ENCODE data around the gene PPP1R1B.

Gene PPP1R1B

DNA sequence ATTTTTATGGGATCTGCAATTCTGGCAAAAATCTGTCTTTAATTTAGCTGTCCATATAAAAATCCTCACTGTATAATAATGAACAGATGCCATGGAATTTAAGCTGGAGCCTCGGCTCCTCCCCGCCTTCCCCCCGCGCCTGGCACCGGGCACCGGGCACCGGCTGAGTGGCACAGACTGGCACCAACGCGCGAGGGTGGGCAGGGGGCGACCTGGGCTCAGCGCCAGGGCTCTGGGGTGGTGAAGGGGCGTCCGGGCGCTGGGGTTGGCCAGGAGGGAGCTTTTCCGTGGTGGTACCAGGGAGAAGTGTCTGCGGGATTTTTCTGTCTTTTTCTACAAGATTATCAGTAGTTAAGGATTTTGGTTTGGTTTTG, 28.1 kb upstream of the PPP1R1B start:
- Histone ChIP-seq H2AFZ (ENCODE audit: low read length) (no peak overlapping the region), H3F3A (ENCODE audit: low read depth) (no peaks in the 10 kb centered on the region), H3K4me1 (ENCODE audit: insufficient read depth, low read length, poor library complexity, severe bottlenecking) (no peaks in the 10 kb centered on the region), H3K9me3 (ENCODE audit: insufficient read depth, low read depth, low read length) (no peaks in the 10 kb centered on the region), H3K36me3 (ENCODE audit: insufficient read depth, low read length) (no peaks in the 10 kb centered on the region), H3K27me3 (ENCODE audit: insufficient read depth, low read length, poor library complexity, severe bottlenecking) (peaks cover 30% of the 10 kb centered on the region), H3K9me2 (replicated peaks; ENCODE audit: low read depth, low read length) (no peaks in the 10 kb centered on the region), H3K4me3 (ENCODE audit: low read length, poor library complexity, severe bottlenecking) (no peak overlapping the region), H3K4me2 (ENCODE audit: low read depth, low read length, poor library complexity, severe bottlenecking) (no peak overlapping the region), H4K20me1 (ENCODE audit: insufficient read depth, low read length, poor library complexity, severe bottlenecking) (no peaks in the 10 kb centered on the region), H3K9ac (ENCODE audit: low read depth, low read length, poor library complexity, severe bottlenecking) (no peak overlapping the region), H3K79me2 (ENCODE audit: insufficient read depth, low read length) (no peaks in the 10 kb centered on the region)
- TF ChIP-seq, protein P1, sequence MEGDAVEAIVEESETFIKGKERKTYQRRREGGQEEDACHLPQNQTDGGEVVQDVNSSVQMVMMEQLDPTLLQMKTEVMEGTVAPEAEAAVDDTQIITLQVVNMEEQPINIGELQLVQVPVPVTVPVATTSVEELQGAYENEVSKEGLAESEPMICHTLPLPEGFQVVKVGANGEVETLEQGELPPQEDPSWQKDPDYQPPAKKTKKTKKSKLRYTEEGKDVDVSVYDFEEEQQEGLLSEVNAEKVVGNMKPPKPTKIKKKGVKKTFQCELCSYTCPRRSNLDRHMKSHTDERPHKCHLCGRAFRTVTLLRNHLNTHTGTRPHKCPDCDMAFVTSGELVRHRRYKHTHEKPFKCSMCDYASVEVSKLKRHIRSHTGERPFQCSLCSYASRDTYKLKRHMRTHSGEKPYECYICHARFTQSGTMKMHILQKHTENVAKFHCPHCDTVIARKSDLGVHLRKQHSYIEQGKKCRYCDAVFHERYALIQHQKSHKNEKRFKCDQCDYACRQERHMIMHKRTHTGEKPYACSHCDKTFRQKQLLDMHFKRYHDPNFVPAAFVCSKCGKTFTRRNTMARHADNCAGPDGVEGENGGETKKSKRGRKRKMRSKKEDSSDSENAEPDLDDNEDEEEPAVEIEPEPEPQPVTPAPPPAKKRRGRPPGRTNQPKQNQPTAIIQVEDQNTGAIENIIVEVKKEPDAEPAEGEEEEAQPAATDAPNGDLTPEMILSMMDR (conservative IDR thresholded peaks at IDR 0.05; ENCODE audit: low read length), result no peak
- TF ChIP-seq EZH2phosphoT487 (IDR thresholded peaks at IDR 0.05; ENCODE audit: borderline replicate concordance), result no peak

DNA sequence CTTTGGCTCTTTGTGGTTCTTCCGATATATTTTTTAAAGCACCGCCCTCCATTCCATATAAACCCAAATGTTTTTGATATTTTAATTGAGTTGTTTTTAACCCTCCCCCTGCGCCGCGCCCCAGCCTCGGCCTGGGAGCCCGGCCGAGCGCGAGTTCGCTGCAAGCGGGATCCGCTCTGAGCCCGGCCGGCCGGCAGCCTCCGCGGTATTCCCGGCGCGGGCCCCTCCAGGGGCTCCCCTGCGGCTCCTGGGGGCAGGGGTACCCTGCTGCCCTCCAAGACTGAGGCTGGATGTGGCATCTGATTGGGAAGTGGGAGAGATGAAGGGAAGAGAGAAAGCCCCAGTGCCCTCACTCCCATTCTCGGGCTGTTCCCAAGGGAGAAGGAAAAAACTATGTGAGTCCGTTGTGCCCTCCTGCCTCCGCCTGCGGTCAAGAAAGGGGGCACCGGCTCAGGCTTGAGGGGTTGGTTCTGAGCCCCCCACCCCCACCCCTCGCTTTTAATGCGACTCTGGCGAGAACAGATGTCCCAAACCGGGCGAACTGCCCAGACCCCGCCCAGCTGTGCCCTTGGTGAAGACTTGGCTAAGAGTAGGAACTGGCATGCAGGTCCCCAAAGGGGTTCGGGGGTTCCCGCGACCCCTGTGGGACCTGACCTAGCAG, 27.6 kb upstream of the PPP1R1B start:
- no peak overlapping the region for H3K4me2 ChIP-seq (ENCODE audit: low read depth, low read length, poor library complexity, severe bottlenecking)
- H3K4me3 ChIP-seq (ENCODE audit: low read length, poor library complexity, severe bottlenecking), result no peak overlapping the region
- no peaks in the 10 kb centered on the region for H4K20me1 ChIP-seq (ENCODE audit: insufficient read depth, low read length, poor library complexity, severe bottlenecking)
- H3K36me3 ChIP-seq (ENCODE audit: insufficient read depth, low read length), result no peaks in the 10 kb centered on the region
- peaks cover 30% of the 10 kb centered on the region for H3K27me3 ChIP-seq (ENCODE audit: insufficient read depth, low read length, poor library complexity, severe bottlenecking)
- H3K9me2 ChIP-seq (replicated peaks; ENCODE audit: low read depth, low read length), result no peaks in the 10 kb centered on the region
- no peaks in the 10 kb centered on the region for H3K9me3 ChIP-seq (ENCODE audit: insufficient read depth, low read depth, low read length)
- H3K79me2 ChIP-seq (ENCODE audit: insufficient read depth, low read length), result no peaks in the 10 kb centered on the region
- no peak overlapping the region for H2AFZ ChIP-seq (ENCODE audit: low read length)
- no peaks in the 10 kb centered on the region for H3F3A ChIP-seq (ENCODE audit: low read depth)
- H3K9ac ChIP-seq (ENCODE audit: low read depth, low read length, poor library complexity, severe bottlenecking), result no peak overlapping the region
- no peak for TF ChIP-seq EZH2phosphoT487 (IDR thresholded peaks at IDR 0.05; ENCODE audit: borderline replicate concordance)
- TF ChIP-seq, protein P1 (conservative IDR thresholded peaks at IDR 0.05; ENCODE audit: low read length), result no peak
- no peaks in the 10 kb centered on the region for H3K4me1 ChIP-seq (ENCODE audit: insufficient read depth, low read length, poor library complexity, severe bottlenecking)

DNA sequence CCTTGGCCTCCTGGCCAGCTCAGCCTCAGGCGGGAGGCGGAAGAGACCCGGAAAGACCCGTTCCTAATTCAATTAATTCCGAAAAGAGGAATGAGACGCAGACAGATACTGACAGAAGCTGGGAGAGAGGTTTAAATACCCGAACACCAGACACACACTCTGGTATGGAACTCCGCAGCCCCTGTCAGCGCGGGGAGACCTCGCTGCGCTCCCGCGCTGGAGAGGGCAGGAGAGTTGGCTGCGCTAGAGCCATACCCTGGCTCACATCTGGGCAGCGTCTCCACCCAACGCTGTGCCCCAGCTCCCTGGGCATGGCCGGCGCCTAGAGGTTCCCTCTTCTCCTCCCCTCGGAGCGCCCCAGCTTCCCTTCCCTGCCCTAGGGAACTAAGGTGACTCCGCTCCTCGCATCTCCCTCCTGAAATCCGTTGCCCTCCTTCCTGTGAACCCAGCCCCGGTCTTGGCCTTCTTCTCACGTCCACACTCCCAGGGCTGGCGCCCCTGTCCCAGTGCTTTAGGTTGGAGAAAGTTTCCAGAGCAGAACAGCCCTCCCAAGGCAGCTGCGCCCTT, 27.0 kb upstream of the PPP1R1B start:
- H3K4me2 ChIP-seq (ENCODE audit: low read depth, low read length, poor library complexity, severe bottlenecking), result no peak overlapping the region
- H3K27me3 ChIP-seq (ENCODE audit: insufficient read depth, low read length, poor library complexity, severe bottlenecking), result peaks cover 30% of the 10 kb centered on the region
- TF ChIP-seq, protein P1 (conservative IDR thresholded peaks at IDR 0.05; ENCODE audit: low read length), result no peak
- no peak for TF ChIP-seq EZH2phosphoT487 (IDR thresholded peaks at IDR 0.05; ENCODE audit: borderline replicate concordance)

More for the DNA sequence above, 27.0 kb upstream of the PPP1R1B start:
- Histone ChIP-seq H3K4me1 (ENCODE audit: insufficient read depth, low read length, poor library complexity, severe bottlenecking) (no peaks in the 10 kb centered on the region), H3K79me2 (ENCODE audit: insufficient read depth, low read length) (no peaks in the 10 kb centered on the region), H3K9me2 (replicated peaks; ENCODE audit: low read depth, low read length) (no peaks in the 10 kb centered on the region), H3F3A (ENCODE audit: low read depth) (no peaks in the 10 kb centered on the region), H3K9ac (ENCODE audit: low read depth, low read length, poor library complexity, severe bottlenecking) (no peak overlapping the region), H3K9me3 (ENCODE audit: insufficient read depth, low read depth, low read length) (no peaks in the 10 kb centered on the region), H3K4me3 (ENCODE audit: low read length, poor library complexity, severe bottlenecking) (no peak overlapping the region), H3K36me3 (ENCODE audit: insufficient read depth, low read length) (no peaks in the 10 kb centered on the region), H4K20me1 (ENCODE audit: insufficient read depth, low read length, poor library complexity, severe bottlenecking) (no peaks in the 10 kb centered on the region), H2AFZ (ENCODE audit: low read length) (no peak overlapping the region)

Measured in Loucy (cell line).